ENCODE data around the gene STX1B. TPM values are rescaled to one million over a fixed set of nuclear protein-coding genes. Genes with fewer than 3 reads are reported as not detected.

The STX1B gene
- total and polyA plus RNA-seq, 4 donors, result 0.09 to 1.2 (median 0.51) TPM

- no peak overlapping the region for H3K27ac ChIP-seq (ENCODE audit: low read depth in 1 of 2, low read length in 2 of 2)
Observed at GRCh38 chr16:31038993-31039392, 28.6 kb upstream of the STX1B start.

GRCh38 chr16:31036691-31037090, 26.3 kb upstream of the STX1B start:
- Histone ChIP-seq H3K36me3 (ENCODE audit: control insufficient read depth in 4 of 4, insufficient read depth in 3 of 4, low read depth in 1 of 4, low read length in 3 of 4) (peaks cover 19 to 38% (median 28%) of the 10 kb centered on the region in 4 donors), H3K4me3 (ENCODE audit: low read depth in 1 of 3, low read length in 3 of 3) (no peak overlapping the region), H3K4me1 (ENCODE audit: control insufficient read depth in 4 of 4, insufficient read depth in 4 of 4, low read length in 3 of 4) (peaks cover 4 to 13% (median 7%) of the 10 kb centered on the region in 4 donors), H3K27ac (ENCODE audit: low read depth in 1 of 2, low read length in 2 of 2) (no peak overlapping the region), H3K27me3 (ENCODE audit: control insufficient read depth in 4 of 4, insufficient read depth in 4 of 4, low read length in 3 of 4) (no peaks in the 10 kb centered on the region), H3K9me3 (ENCODE audit: control insufficient read depth in 4 of 4, low read length in 3 of 4) (no peaks in the 10 kb centered on the region), H3K9ac (ENCODE audit: low read depth in 1 of 2, low read length in 2 of 2) (no peak overlapping the region)
- no peak for DNase-seq (ENCODE audit: low spot score)
- WGBS, result 75% methylated on average over 2 of the region's 2 CpGs
- TF ChIP-seq HNF4G (IDR thresholded peaks at IDR 0.05) (no peak), RAD21 (IDR thresholded peaks at IDR 0.05) (no peak), MAX (IDR thresholded peaks at IDR 0.05) (no peak), EGR1 (IDR thresholded peaks at IDR 0.05; ENCODE audit: low read depth in 2 of 2) (no peak), TAF1 (conservative IDR thresholded peaks at IDR 0.05) (no peak), SP1 (IDR thresholded peaks at IDR 0.05) (no peak), HNF4A (conservative IDR thresholded peaks at IDR 0.05) (no peak)
- TF ChIP-seq, protein P1, sequence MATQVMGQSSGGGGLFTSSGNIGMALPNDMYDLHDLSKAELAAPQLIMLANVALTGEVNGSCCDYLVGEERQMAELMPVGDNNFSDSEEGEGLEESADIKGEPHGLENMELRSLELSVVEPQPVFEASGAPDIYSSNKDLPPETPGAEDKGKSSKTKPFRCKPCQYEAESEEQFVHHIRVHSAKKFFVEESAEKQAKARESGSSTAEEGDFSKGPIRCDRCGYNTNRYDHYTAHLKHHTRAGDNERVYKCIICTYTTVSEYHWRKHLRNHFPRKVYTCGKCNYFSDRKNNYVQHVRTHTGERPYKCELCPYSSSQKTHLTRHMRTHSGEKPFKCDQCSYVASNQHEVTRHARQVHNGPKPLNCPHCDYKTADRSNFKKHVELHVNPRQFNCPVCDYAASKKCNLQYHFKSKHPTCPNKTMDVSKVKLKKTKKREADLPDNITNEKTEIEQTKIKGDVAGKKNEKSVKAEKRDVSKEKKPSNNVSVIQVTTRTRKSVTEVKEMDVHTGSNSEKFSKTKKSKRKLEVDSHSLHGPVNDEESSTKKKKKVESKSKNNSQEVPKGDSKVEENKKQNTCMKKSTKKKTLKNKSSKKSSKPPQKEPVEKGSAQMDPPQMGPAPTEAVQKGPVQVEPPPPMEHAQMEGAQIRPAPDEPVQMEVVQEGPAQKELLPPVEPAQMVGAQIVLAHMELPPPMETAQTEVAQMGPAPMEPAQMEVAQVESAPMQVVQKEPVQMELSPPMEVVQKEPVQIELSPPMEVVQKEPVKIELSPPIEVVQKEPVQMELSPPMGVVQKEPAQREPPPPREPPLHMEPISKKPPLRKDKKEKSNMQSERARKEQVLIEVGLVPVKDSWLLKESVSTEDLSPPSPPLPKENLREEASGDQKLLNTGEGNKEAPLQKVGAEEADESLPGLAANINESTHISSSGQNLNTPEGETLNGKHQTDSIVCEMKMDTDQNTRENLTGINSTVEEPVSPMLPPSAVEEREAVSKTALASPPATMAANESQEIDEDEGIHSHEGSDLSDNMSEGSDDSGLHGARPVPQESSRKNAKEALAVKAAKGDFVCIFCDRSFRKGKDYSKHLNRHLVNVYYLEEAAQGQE (IDR thresholded peaks at IDR 0.05), result no peak
- TF ChIP-seq, protein P2, sequence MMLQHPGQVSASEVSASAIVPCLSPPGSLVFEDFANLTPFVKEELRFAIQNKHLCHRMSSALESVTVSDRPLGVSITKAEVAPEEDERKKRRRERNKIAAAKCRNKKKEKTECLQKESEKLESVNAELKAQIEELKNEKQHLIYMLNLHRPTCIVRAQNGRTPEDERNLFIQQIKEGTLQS (IDR thresholded peaks at IDR 0.05), result no peak

More at GRCh38 chr16:31038993-31039392, 28.6 kb upstream of the STX1B start:
- H3K4me3 ChIP-seq (ENCODE audit: low read depth in 1 of 3, low read length in 3 of 3), result no peak overlapping the region
- H3K4me1 ChIP-seq (ENCODE audit: control insufficient read depth in 4 of 4, insufficient read depth in 4 of 4, low read length in 3 of 4), result peaks cover 4 to 13% (median 6%) of the 10 kb centered on the region in 4 donors
- WGBS, result 96% methylated on average over 2 of the region's 2 CpGs
- peaks cover 22 to 50% (median 33%) of the 10 kb centered on the region in 4 donors for H3K36me3 ChIP-seq (ENCODE audit: control insufficient read depth in 4 of 4, insufficient read depth in 3 of 4, low read depth in 1 of 4, low read length in 3 of 4)
- no peaks in the 10 kb centered on the region for H3K27me3 ChIP-seq (ENCODE audit: control insufficient read depth in 4 of 4, insufficient read depth in 4 of 4, low read length in 3 of 4)
- no peak overlapping the region for H3K9ac ChIP-seq (ENCODE audit: low read depth in 1 of 2, low read length in 2 of 2)
- H3K9me3 ChIP-seq (ENCODE audit: control insufficient read depth in 4 of 4, low read length in 3 of 4), result no peaks in the 10 kb centered on the region
- DNase-seq (ENCODE audit: low spot score), result no peak
- TF ChIP-seq SP1 (IDR thresholded peaks at IDR 0.05) (no peak), YY1 (IDR thresholded peaks at IDR 0.05) (no peak), CTCF (IDR thresholded peaks at IDR 0.05; ENCODE audit: low read depth, low read length, missing input control) (no peak), HNF4G (IDR thresholded peaks at IDR 0.05) (no peak), RAD21 (IDR thresholded peaks at IDR 0.05) (no peak), GABPA (IDR thresholded peaks at IDR 0.05 in 1 of 2, conservative IDR thresholded peaks at IDR 0.05 in 1 of 2) (no peak), HNF4A (conservative IDR thresholded peaks at IDR 0.05) (no peak), RXRA (IDR thresholded peaks at IDR 0.05) (no peak)
- TF ChIP-seq, protein P1 (IDR thresholded peaks at IDR 0.05), result no peak
- TF ChIP-seq, protein P2 (IDR thresholded peaks at IDR 0.05), result no peak
- TF ChIP-seq, protein P3, sequence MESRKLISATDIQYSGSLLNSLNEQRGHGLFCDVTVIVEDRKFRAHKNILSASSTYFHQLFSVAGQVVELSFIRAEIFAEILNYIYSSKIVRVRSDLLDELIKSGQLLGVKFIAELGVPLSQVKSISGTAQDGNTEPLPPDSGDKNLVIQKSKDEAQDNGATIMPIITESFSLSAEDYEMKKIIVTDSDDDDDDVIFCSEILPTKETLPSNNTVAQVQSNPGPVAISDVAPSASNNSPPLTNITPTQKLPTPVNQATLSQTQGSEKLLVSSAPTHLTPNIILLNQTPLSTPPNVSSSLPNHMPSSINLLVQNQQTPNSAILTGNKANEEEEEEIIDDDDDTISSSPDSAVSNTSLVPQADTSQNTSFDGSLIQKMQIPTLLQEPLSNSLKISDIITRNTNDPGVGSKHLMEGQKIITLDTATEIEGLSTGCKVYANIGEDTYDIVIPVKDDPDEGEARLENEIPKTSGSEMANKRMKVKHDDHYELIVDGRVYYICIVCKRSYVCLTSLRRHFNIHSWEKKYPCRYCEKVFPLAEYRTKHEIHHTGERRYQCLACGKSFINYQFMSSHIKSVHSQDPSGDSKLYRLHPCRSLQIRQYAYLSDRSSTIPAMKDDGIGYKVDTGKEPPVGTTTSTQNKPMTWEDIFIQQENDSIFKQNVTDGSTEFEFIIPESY (IDR thresholded peaks at IDR 0.05), result no peak
